H1 (cell line): ENCODE results near the gene GATB. TPM values are rescaled to one million over a fixed set of nuclear protein-coding genes. Genes with fewer than 3 reads are reported as not detected.

Experiments
- CTCF ChIA-PET: fragments of 300-600 bp; sonication (Branson Sonifier 250); formaldehyde crosslinking; loops from one replicate; lab custom pipeline; 2021; ENCODE audit not compliant: partially characterized antibody; lab: Charles Lee
- POLR2A ChIA-PET: fragments of 300-600 bp; sonication (Branson Sonifier 250); formaldehyde crosslinking; loops from one replicate; lab custom pipeline; 2021; ENCODE audit warnings: inconsistent platforms; ENCODE audit not compliant: partially characterized antibody; lab: Charles Lee
- DNase-seq, 2 experiments: peaks; one replicate each; pipeline versions ENCODE4 v3.0.0 to v3.0.0-alpha.2; 2010 to 2022; ENCODE audit warnings: low spot score in 2 of 2, low read depth in 1 of 2, mixed read lengths in 1 of 2
- FAIRE-seq: peaks from 2 replicates; lab custom pipeline; 2011; peaks lifted over from hg19 to GRCh38; lab: Jason Lieb, UNC
- H2AFZ ChIP-seq: 2 replicates; pipeline ENCODE4 v1.8.1; 2012; ENCODE audit warnings: low read length, inconsistent platforms
- H2AK5ac ChIP-seq: 2 replicates; pipeline ENCODE4 v1.6.1; 2013; ENCODE audit warnings: low read depth, low read length
- H2BK120ac ChIP-seq: replicated peaks from 2 replicates; pipeline ENCODE3; 2013; ENCODE audit warnings: low read depth, low read length, inconsistent platforms
- H2BK12ac ChIP-seq: 2 replicates; pipeline ENCODE4 v1.6.1; 2013; ENCODE audit warnings: low read depth, low read length
- H2BK15ac ChIP-seq: 2 replicates; pipeline ENCODE4 v1.6.1; 2013; ENCODE audit warnings: low read length
- H2BK20ac ChIP-seq: 2 replicates; pipeline ENCODE4 v1.6.1; 2013; ENCODE audit warnings: low read length
- H2BK5ac ChIP-seq: 2 replicates; pipeline ENCODE4 v1.6.1; 2013; ENCODE audit warnings: low read depth, low read length
- H3K14ac ChIP-seq: 2 replicates; pipeline ENCODE4 v1.6.1; 2013; ENCODE audit warnings: inconsistent platforms; ENCODE audit not compliant: insufficient read length
- H3K18ac ChIP-seq: 2 replicates; pipeline ENCODE4 v1.6.1; 2013; ENCODE audit warnings: low read length; ENCODE audit errors: extremely low read depth
- H3K23ac ChIP-seq: 2 replicates; pipeline ENCODE4 v1.6.1; 2013; ENCODE audit warnings: inconsistent platforms; ENCODE audit not compliant: insufficient read length
- H3K23me2 ChIP-seq: 2 replicates; pipeline ENCODE4 v1.6.1; 2013; ENCODE audit warnings: low read depth, low read length
- H3K27ac ChIP-seq: 2 replicates; pipeline ENCODE4 v1.6.1; 2011; ENCODE audit warnings: low read depth, low read length, inconsistent platforms
- H3K27me3 ChIP-seq, 4 experiments: replicated peaks in 1 of 4; 1 replicate in 1 of 4; 2 replicates in 3 of 4; pipeline versions ENCODE4 v1.6.1 to v1.8.1; 2011 to 2013; ENCODE audit warnings: low read length in 3 of 4, mild to moderate bottlenecking in 3 of 4, inconsistent platforms in 2 of 4, mixed read lengths in 2 of 4, moderate library complexity in 1 of 4; ENCODE audit not compliant: control insufficient read depth in 3 of 4, insufficient read depth in 3 of 4; ENCODE audit errors: extremely low read depth in 1 of 4
- H3K36me3 ChIP-seq, 4 experiments: 2 replicates each; pipeline versions ENCODE4 v1.6.1 to v1.8.1; 2011 to 2013; ENCODE audit warnings: mild to moderate bottlenecking in 4 of 4, low read length in 3 of 4, moderate library complexity in 2 of 4, control low read depth in 1 of 4, inconsistent platforms in 1 of 4; ENCODE audit not compliant: insufficient read depth in 4 of 4, control insufficient read depth in 2 of 4
- H3K4ac ChIP-seq: replicated peaks from 2 replicates; pipeline ENCODE3; 2013; ENCODE audit warnings: low read length, low read depth, mixed read lengths, inconsistent platforms; ENCODE audit not compliant: insufficient read length
- H3K4me1 ChIP-seq, 4 experiments: replicated peaks in 1 of 4; 1 replicate in 1 of 4; 2 replicates in 3 of 4; pipeline versions ENCODE4 v1.6.1 to v1.8.1; 2011 to 2013; ENCODE audit warnings: low read length in 3 of 4, inconsistent platforms in 2 of 4, mixed read lengths in 1 of 4; ENCODE audit not compliant: insufficient read depth in 4 of 4, control insufficient read depth in 3 of 4
- H3K4me2 ChIP-seq, 2 experiments: 2 replicates each; pipeline versions ENCODE4 v1.6.1 to v1.8.1; 2011 to 2013; ENCODE audit warnings: low read depth in 2 of 2, low read length in 2 of 2, control low read depth in 1 of 2, inconsistent platforms in 1 of 2, mild to moderate bottlenecking in 1 of 2; ENCODE audit not compliant: insufficient read depth in 1 of 2
- H3K4me3 ChIP-seq, 4 experiments: fragments of 200-600, 300-600 bp in 1 of 4; sonication (generic), shearing (Covaris generic), sonication (Bioruptor Twin) in 1 of 4; 2 replicates each; pipeline versions ENCODE4 v1.5.1 to v1.8.1; 2011 to 2016; ENCODE audit warnings: low read length in 4 of 4, low read depth in 3 of 4, control low read depth in 2 of 4, inconsistent platforms in 2 of 4, mild to moderate bottlenecking in 2 of 4, mixed read lengths in 1 of 4, moderate library complexity in 1 of 4; ENCODE audit not compliant: insufficient read depth in 2 of 4; ENCODE audit errors: extremely low read depth in 1 of 4
- H3K56ac ChIP-seq: replicated peaks from 2 replicates; pipeline ENCODE3; 2013; ENCODE audit warnings: low read depth, mild to moderate bottlenecking, mixed read lengths, low read length, inconsistent platforms; ENCODE audit not compliant: insufficient read length
- H3K79me1 ChIP-seq: 2 replicates; pipeline ENCODE4 v1.6.1; 2013; ENCODE audit warnings: low read depth, low read length, control low read depth
- H3K79me2 ChIP-seq, 2 experiments: 2 replicates each; pipeline versions ENCODE4 v1.6.1 to v1.8.1; 2012 to 2013; ENCODE audit warnings: low read length in 2 of 2, mild to moderate bottlenecking in 2 of 2, inconsistent platforms in 1 of 2; ENCODE audit not compliant: insufficient read depth in 2 of 2, control insufficient read depth in 1 of 2
- H3K9ac ChIP-seq, 4 experiments: replicated peaks in 1 of 4; 1 replicate in 1 of 4; 2 replicates in 3 of 4; pipeline versions ENCODE4 v1.6.1 to v1.8.1; 2011 to 2013; ENCODE audit warnings: low read depth in 3 of 4, low read length in 3 of 4, control low read depth in 2 of 4, mild to moderate bottlenecking in 2 of 4, moderate library complexity in 2 of 4, inconsistent platforms in 1 of 4; ENCODE audit errors: extremely low read depth in 1 of 4
- H3K9me3 ChIP-seq, 2 experiments: 2 replicates each; pipeline versions ENCODE4 v1.6.1 to v1.8.1; 2012 to 2013; ENCODE audit warnings: mild to moderate bottlenecking in 2 of 2, moderate library complexity in 2 of 2, control low read depth in 1 of 2, inconsistent platforms in 1 of 2, low read depth in 1 of 2, low read length in 1 of 2, mixed read lengths in 1 of 2; ENCODE audit not compliant: insufficient read depth in 2 of 2
- H4K20me1 ChIP-seq, 2 experiments: replicated peaks in 1 of 2; 2 replicates each; pipeline versions ENCODE3 to v1.8.1; 2011 to 2013; ENCODE audit warnings: inconsistent platforms in 2 of 2, low read length in 2 of 2, mild to moderate bottlenecking in 1 of 2; ENCODE audit not compliant: insufficient read depth in 2 of 2, control insufficient read depth in 1 of 2
- H4K5ac ChIP-seq: 2 replicates; pipeline ENCODE4 v1.6.1; 2013; ENCODE audit warnings: low read length, low read depth, mixed read lengths, inconsistent platforms; ENCODE audit not compliant: insufficient read length
- H4K8ac ChIP-seq: 2 replicates; pipeline ENCODE4 v1.8.0; 2013; ENCODE audit warnings: mild to moderate bottlenecking, moderate library complexity, low read length, inconsistent platforms; ENCODE audit not compliant: insufficient read depth; ENCODE audit errors: extremely low read depth
- H4K91ac ChIP-seq: replicated peaks from 2 replicates; pipeline ENCODE3; 2013; ENCODE audit warnings: low read length, mixed read lengths, inconsistent platforms; ENCODE audit not compliant: insufficient read length
- WGBS, 2 experiments: shearing (Covaris generic) in 1 of 2; methylation state at CpG; one replicate each; pipeline versions ENCODE4 v1.1.6 to v1.1.7; 2013 to 2015; ENCODE audit warnings: low lambda C conversion rate in 2 of 2, mixed read lengths in 2 of 2, inconsistent platforms in 1 of 2, low coverage in 1 of 2, missing lambda C conversion rate in 1 of 2; ENCODE audit not compliant: insufficient replicate concordance in 2 of 2, insufficient coverage in 1 of 2, insufficient read length in 1 of 2; ENCODE audit errors: extremely low coverage in 1 of 2, missing lambda C conversion rate in 1 of 2; 5-methylcytosine and 5-hydroxymethylcytosine counted together
- polyA plus RNA-seq, 7 experiments: library from polyadenylated mRNA; depleted of rRNA in 3 of 7; stranded (reverse) in 5 of 7; unstranded in 2 of 7; fragments of >200 nt in 5 of 7; fragments of 200-250 nt in 2 of 7; gene quantifications; 1 replicate in 5 of 7; 2 replicates in 1 of 7; 4 replicates in 1 of 7; pipeline versions ENCODE4 v1.2.1 to v1.2.3, GENCODE V29; 2011 to 2013; ENCODE audit warnings: missing spikeins in 2 of 7, mixed read lengths in 2 of 7
- total RNA-seq: library from RNA; stranded (reverse); fragmentation: NEBNext Ultra II Directional; extraction: Animal tissue kit (Norgen Biotek cat#: 25700); gene quantifications from 2 replicates; pipeline ENCODE4 v1.2.1, GENCODE V29; 2021

The GATB gene
- total and polyA plus RNA-seq, 2 of the 8 experiments (the other 6 are each of a cell fraction or from before 2014, with no cell fraction given), result 15.3 to 18.0 TPM

- Histone ChIP-seq H3K9ac (no peak overlapping the region), H4K91ac (no peak overlapping the region), H3K4me1 (peaks cover 0 to 12% (median 2%) of the 10 kb centered on the region in 4 experiments; a peak in 3 of 7 replicates), H4K20me1 (no peaks in the 10 kb centered on the region), H3K4ac (no peak overlapping the region), H3K79me1 (no peaks in the 10 kb centered on the region; the same call in 1 of the 2 replicates), H2BK20ac (no peak overlapping the region), H3K27ac (no peak overlapping the region), H3K23me2 (no peaks in the 10 kb centered on the region), H2AK5ac (no peak overlapping the region), H2BK120ac (no peak overlapping the region), H3K14ac (no peak overlapping the region), H3K4me2 (no peak overlapping the region), H2BK15ac (no peak overlapping the region), H3K4me3 (no peak overlapping the region), H2BK5ac (no peak overlapping the region), H4K5ac (no peak overlapping the region), H2BK12ac (no peak overlapping the region), H3K36me3 (peaks cover 4 to 23% (median 9%) of the 10 kb centered on the region in 4 experiments; a peak in 7 of 8 replicates), H3K9me3 (no peaks in the 10 kb centered on the region), H2AFZ (no peak overlapping the region), H3K27me3 (no peaks in the 10 kb centered on the region), H3K18ac (no peak overlapping the region), H3K79me2 (no peaks in the 10 kb centered on the region), H3K56ac (no peak overlapping the region), H4K8ac (no peak overlapping the region), H3K23ac (no peak overlapping the region)
- CTCF ChIA-PET, result interaction anchor here (0.6 to 4.6 kb wide), 10 partner anchors 9 to 887 kb away, joined by 3 to 33 read pairs (median 4); no protein-coding TSS in a partner anchor
- DNase-seq (no peak), FAIRE-seq (peak; percentile 88)
- POLR2A ChIA-PET, result no interaction called here
- 94% methylated on average over 5 of the region's 5 CpGs; no CpG with 5 or more reads in 1 of the 2 experiments for WGBS, 2 experiments
These were observed 114.5 kb downstream of the GATB start for GRCh38 chr4:151646322-151646721.
